GM18511 (cell line): ENCODE data around the gene HERC2.
A peak's percentile ranks its signal among the peaks of the same experiment; 100 is the strongest.
"Not testable (repeated sequence)": the region's sequence is repeated elsewhere in the genome, so short reads cannot be mapped to it uniquely, and the experiment has no call there.

Experiments
- ATAC-seq: cut with Tn5 transposase; IDR thresholded peaks from one replicate; pipeline ENCODE4 v1.9.1; 2021; ENCODE audit warnings: mild to moderate bottlenecking, moderate library complexity; ENCODE audit not compliant: unreplicated experiment

The HERC2 gene

DNA sequence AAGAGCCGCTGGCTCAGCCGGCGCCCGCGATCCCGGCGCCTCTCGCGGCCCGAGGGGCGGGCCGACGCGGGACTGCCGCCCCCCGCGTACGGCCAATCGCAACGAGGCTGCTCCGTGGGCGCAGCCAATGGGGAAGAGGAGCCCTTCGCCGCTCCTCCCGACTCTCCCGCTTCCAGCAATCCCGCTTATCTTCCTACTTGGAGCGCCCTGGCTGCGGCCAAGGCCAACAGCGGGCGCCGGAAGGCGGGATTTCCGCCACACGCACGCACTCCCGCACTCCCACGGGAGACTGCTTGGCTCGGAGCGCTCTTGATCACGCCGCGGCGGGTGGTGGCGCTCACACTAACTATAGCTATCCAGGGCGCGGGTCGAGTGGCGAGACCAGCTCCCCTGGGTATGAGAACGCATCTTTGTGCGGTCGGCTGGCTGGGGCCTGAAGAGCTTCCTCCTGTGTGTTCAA lies at the start of gene HERC2:
TSS of gene HERC2 (minus strand) at position 51 of the 460 bp plus-strand sequence. CDS start 746 bp downstream, outside the sequence.
- not testable (repeated sequence) for ATAC-seq

DNA sequence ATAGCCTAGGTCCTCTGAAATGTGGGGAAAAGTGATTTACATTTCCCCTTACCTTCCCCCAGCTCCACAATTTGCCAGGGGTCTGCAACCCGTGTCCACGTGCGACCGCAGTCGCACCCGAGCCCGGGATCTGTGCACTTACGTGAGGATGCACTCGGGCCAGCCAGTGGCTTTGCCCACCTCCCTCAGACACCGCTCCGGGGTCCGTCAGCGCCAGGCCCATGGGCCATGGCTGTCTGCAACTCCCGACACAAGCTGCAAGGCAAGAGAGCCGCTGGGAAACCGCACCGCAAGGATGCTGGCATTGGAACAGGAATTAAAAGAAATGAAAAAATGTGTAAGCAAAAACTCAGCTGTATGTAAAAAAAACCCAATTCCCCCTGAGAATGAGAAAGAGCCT lies 43.5 kb upstream of the HERC2 start:
- not testable (repeated sequence) for ATAC-seq

- not testable (repeated sequence) for ATAC-seq
These were observed 36.0 kb upstream of the HERC2 start, which contains the start of gene GOLGA6L24 for GRCh38 chr15:28357984-28358383. GOLGA6L24 (minus strand) TSS chr15:28358084; CDS start chr15:28358023, 61 bp downstream.

DNA sequence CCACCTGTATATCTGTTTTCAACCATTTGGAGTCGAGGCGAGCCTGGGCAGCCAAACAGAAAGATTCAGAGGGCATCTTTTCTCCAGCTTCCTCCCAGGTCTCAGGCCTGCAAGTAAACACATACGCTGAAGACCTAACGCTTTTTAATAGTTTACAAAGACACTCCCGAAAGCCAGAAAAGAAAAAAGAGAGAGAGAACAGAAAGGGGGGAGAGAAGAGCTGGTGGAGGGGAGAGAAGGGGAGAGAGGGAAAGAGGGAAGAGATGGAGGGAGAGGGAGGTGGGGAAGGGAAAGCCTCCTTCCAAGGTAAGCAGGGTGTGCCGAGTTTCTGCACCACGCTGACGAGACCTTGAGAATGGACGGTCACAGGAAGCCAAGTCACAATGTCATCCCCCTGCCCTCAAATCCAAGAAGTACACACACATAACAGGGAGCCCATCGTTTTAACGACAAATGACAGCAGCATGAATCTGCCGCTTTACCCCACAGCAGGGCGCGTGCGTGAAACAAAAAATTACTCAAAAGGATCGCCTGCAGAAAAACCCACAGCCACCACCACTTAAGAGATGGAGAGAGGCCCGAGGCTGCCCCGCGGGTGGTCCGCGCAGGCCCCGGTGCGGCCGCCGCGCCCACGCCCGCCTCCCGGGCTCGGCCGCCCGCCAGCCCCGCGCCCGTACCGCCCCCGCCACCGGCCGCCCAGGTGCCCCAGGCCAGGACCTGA lies 461 bp downstream of the HERC2 start:
- not testable (repeated sequence) for ATAC-seq

DNA sequence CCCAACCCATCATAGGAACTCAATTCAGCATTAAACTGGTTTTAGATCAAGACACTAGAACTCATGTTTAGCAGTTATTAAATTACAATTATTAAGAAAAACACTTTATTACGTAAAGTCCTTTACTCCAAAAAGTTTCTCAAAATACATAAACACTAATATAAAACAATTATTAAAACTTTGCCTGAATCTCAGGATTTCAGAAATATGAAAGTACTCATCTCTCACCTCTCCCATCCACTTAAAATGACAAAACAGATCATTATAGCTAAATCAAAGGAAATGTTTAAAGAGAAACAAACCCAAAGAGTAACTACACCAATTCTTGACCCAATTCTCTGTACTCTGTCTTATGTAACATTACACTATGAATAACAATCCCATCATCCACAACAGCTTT lies 2.3 kb downstream of the HERC2 start:
- ATAC-seq: not testable (repeated sequence)

GRCh38 chr15:28318828-28319227 lies 3.2 kb downstream of the HERC2 start:
- not testable (repeated sequence) for ATAC-seq

- ATAC-seq: not testable (repeated sequence)
These were observed 3.9 kb downstream of the HERC2 start for GRCh38 chr15:28318122-28318521.

- not testable (repeated sequence) for ATAC-seq
These were observed 5.0 kb downstream of the HERC2 start for GRCh38 chr15:28316958-28317357.

GRCh38 chr15:28310454-28310853 lies 11.5 kb downstream of the HERC2 start:
- not testable (repeated sequence) for ATAC-seq

GRCh38 chr15:28308718-28309117 lies 13.3 kb downstream of the HERC2 start:
- not testable (repeated sequence) for ATAC-seq

- not testable (repeated sequence) for ATAC-seq
These were observed 16.3 kb downstream of the HERC2 start for GRCh38 chr15:28305700-28306099.

DNA sequence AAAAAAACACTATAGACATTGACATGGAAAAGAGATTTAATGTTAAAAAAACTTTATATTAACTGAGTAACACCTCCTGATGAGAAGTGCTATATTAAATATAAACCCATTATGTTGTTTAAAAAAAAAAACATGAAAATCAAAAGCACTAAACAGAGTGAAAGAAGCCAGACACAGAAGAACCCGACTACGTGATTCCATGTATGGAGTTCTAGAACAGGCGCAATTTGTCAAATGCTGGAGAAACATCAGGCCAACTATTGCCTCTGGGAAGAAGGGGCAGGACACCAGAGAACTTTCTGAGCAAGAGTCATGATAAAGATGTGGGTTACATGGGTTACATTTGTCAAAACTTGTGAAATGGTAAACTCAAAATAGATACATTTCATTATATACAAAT lies 24.5 kb downstream of the HERC2 start:
- ATAC-seq: not testable (repeated sequence)

GRCh38 chr15:28296814-28297213 lies 25.2 kb downstream of the HERC2 start:
- not testable (repeated sequence) for ATAC-seq

- not testable (repeated sequence) for ATAC-seq
These were observed 26.9 kb downstream of the HERC2 start for GRCh38 chr15:28295009-28295563.

DNA sequence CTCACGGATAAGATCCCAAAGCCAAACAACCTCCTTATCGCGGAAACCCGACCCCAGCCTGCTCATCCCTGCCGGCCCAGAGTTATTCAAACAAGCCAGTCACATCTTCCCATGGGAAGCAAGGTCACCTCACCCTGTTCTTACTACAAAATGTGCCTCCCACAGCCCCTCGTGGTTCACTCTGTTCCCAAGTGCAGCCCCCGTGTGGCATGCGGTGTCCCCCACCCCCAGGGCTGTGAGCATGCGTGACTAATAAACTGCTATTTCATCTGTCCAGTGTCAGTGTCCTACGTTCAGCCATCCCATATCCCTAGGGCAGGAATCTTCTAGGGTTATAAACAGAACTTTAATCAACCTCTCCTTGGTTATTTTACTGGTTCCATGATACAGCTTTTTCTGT lies 27.4 kb downstream of the HERC2 start:
- ATAC-seq: not testable (repeated sequence)

DNA sequence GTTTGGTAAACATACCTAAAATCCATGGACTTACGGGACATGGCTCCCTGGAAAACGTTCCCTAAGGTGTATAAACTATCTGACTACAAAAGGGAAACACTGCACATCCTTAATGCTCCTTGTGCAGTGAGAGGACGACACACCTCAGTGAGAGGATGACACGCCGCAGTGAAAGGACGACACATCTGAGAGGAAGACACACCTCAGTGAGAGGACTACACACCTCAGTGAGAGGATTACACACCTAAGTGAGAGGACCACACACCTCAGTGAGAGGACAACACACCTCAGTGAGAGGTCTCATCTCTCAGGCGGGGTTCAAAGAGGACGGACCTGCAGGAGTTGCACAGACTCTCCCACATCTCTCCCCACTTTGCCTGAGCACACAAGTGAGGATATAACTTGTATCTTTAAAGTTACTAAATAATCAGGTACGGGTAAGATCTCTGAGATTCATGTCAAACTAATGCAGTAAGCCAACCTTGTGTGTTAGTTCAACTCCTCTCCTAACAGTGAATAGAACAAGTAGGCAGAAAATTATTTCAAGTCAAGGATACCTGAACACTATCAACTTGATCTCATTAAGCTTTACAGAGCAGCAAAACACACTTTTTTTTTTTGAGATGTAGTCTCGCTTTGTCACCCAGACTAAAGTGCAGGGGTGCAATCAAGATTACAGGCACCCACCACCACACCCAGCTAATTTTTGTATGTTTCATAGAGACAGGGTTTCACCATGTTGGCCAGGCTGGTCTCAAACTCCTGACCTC lies 32.1 kb downstream of the HERC2 start:
- no peak for ATAC-seq

DNA sequence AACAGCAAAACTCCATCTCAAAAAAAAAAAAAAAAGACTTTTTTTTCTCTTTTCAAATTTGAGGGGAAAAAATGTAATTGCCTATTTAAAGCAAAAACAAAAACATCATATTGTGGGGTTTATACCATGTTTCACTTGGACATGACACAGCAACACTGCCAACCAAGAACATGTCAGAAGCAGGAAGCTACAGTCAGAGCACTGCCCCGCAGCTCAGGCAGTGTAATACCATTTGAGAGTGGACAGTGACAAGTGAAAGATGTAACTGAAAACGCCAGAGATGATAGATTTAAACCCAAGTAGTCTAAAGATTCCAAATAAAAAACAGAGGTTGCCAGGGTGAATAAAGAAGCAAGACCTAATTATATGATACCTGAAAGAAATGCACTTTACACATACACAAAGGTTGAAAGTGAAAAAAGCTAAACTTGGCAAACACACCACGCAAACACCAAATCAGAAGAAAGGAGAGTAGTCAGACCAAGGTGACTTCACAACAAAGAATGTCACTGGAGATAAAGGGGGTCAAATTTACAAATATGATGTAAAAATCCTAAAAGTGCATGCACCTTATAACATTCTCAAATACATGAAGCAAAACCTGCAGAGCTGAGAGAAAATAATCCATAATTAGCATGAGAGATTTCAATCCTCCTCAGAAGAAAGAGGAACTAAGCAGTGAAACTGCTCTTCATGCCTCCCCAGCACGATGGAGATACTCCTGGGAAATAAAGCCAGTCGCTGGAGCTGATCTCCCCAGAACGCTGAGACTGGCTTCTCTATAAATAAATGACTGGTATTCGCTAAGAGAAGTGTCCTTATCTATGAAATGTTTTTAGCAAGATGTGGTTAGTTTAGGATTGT lies 32.9 kb downstream of the HERC2 start:
- ATAC-seq: peak; percentile 86

DNA sequence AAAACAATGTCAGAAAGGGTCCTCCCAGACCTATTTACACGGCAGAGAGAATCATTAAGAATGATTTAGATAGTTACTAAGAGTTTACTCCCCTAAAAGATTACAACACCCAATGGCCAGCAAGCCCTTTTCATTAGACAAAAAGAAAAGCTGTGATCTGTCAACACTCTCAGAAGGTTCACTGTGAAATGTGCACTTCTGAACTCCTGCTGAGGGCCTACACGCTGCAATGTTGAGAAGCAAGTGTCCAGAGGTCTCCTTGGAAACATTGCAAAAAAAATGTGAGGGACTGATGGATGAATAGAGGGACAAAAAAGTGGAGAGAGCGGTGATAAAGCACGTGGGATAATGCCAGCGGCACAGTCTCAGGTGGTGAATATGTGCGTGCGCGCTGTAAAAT lies 35.3 kb downstream of the HERC2 start:
- not testable (repeated sequence) for ATAC-seq

GRCh38 chr15:28286031-28286430 lies 35.9 kb downstream of the HERC2 start:
- ATAC-seq: no peak

GRCh38 chr15:28281876-28282275 lies 40.1 kb downstream of the HERC2 start:
- no peak for ATAC-seq
